T-cell (primary cell): Measurements from ENCODE around the gene HTR1A. TPM values are rescaled to one million over a fixed set of nuclear protein-coding genes. Genes with fewer than 3 reads are reported as not detected.

ENCODE experiments used
- ATAC-seq, 4 experiments: fragments of 200-7000 bp in 3 of 4; fragments of 150-1000 bp in 1 of 4; cut with Tn5 transposase; replicated peaks in 1 of 4; 1 replicate in 3 of 4; 2 replicates in 1 of 4; pipeline ENCODE4 v1.10.0; 2021; ENCODE audit warnings: moderate library complexity in 3 of 4, mild to moderate bottlenecking in 2 of 4, moderate number of reproducible peaks in 1 of 4
- CTCF ChIA-PET, 2 donors: fragments of 300-600 bp; sonication (Branson Sonifier 250); formaldehyde crosslinking; loops; one replicate each; lab custom pipeline; 2022; ENCODE audit warnings: antibody characterized with exemption in 2 of 2; lab: Charles Lee
- POLR2A ChIA-PET, 2 donors: fragments of 300-600 bp; sonication (Branson Sonifier 250); formaldehyde crosslinking; loops; one replicate each; lab custom pipeline; 2022; ENCODE audit warnings: antibody characterized with exemption in 2 of 2; lab: Charles Lee
- DNase-seq, 35 experiments: peaks; one replicate each; pipeline versions ENCODE4 v3.0.0 to v3.0.0-alpha.2; 2013 to 2023
- H3K27ac ChIP-seq: one replicate; pipeline ENCODE4 v1.5.1; 2013; ENCODE audit warnings: low read length
- H3K27me3 ChIP-seq, 2 experiments: replicated peaks in 1 of 2; 1 replicate in 1 of 2; 2 replicates in 1 of 2; pipeline versions ENCODE4 v1.6.1 to v1.7.0; 2013; ENCODE audit warnings: low read length in 1 of 2, mixed read lengths in 1 of 2; ENCODE audit not compliant: control insufficient read depth in 2 of 2, insufficient read depth in 2 of 2; ENCODE audit errors: extremely low read depth in 1 of 2
- H3K36me3 ChIP-seq, 2 donors: 1 replicate in 1 of 2; 2 replicates in 1 of 2; pipeline versions ENCODE4 v1.6.1 to v1.7.0; 2013; ENCODE audit warnings: low read length in 1 of 2; ENCODE audit not compliant: control insufficient read depth in 2 of 2, insufficient read depth in 1 of 2; ENCODE audit errors: extremely low read depth in 1 of 2
- H3K4me1 ChIP-seq, 2 experiments: 1 replicate in 1 of 2; 2 replicates in 1 of 2; pipeline versions ENCODE4 v1.6.1 to v1.7.0; 2013; ENCODE audit warnings: low read length in 2 of 2, mixed read lengths in 1 of 2; ENCODE audit not compliant: insufficient read depth in 2 of 2, control insufficient read depth in 1 of 2; ENCODE audit errors: extremely low read depth in 1 of 2
- H3K4me3 ChIP-seq, 2 donors: 1 replicate in 1 of 2; 2 replicates in 1 of 2; pipeline versions ENCODE4 v1.5.1 to v1.7.0; 2013; ENCODE audit warnings: mild to moderate bottlenecking in 2 of 2, low read length in 1 of 2, moderate library complexity in 1 of 2; ENCODE audit not compliant: control insufficient read depth in 1 of 2; ENCODE audit errors: extremely low read depth in 1 of 2
- H3K9me3 ChIP-seq: 2 replicates; pipeline ENCODE4 v1.7.0; 2013
- H3K27ac Mint-ChIP-seq, 2 donors: one replicate each; pipeline ENCODE4 v1.8.0; 2020 to 2021; ENCODE audit warnings: mild to moderate bottlenecking in 2 of 2, mixed read lengths in 2 of 2
- H3K27me3 Mint-ChIP-seq, 2 donors: one replicate each; pipeline ENCODE4 v1.8.0; 2021 to 2022; ENCODE audit warnings: mixed read lengths in 2 of 2
- H3K36me3 Mint-ChIP-seq: one replicate; pipeline ENCODE4 v1.8.0; 2021; ENCODE audit warnings: mixed read lengths
- H3K4me1 Mint-ChIP-seq, 3 donors: one replicate each; pipeline ENCODE4 v1.8.0; 2020 to 2022; ENCODE audit warnings: mixed read lengths in 3 of 3, mild to moderate bottlenecking in 1 of 3
- H3K4me3 Mint-ChIP-seq, 3 donors: one replicate each; pipeline ENCODE4 v1.8.0; 2020 to 2022; ENCODE audit warnings: mild to moderate bottlenecking in 3 of 3, mixed read lengths in 3 of 3, moderate library complexity in 3 of 3
- H3K9me3 Mint-ChIP-seq, 3 donors: one replicate each; pipeline ENCODE4 v1.8.0; 2020 to 2022; ENCODE audit warnings: mixed read lengths in 3 of 3
- WGBS: methylation state at CpG from one replicate; pipeline ENCODE4 v1.1.5; 2013; ENCODE audit warnings: missing lambda C conversion rate; ENCODE audit not compliant: insufficient coverage; 5-methylcytosine and 5-hydroxymethylcytosine counted together
- total RNA-seq, 35 experiments: library from RNA in 6 of 35; stranded (reverse) in 6 of 35; fragments of 120-200 nt in 1 of 35; gene quantifications; one replicate each; pipeline versions ENCODE4 v1.2.1 to v1.2.4 and lab custom pipeline; 2013 to 2026

HTR1A gene
- total RNA-seq, 5 donors from 2014 or later (not counting 1 experiment from before 2014, with no cell fraction given): not detected

GRCh38 chr5:63919763-63920478 is 42.3 kb downstream of the HTR1A start:
- H3K27me3 ChIP-seq: no peaks in the 10 kb centered on the region
- H3K4me3 Mint-ChIP-seq: no peak overlapping the region
- ChIA-PET POLR2A (interaction anchor here in 1 of 2 donors (0.7 kb wide), 1 partner anchor 14 kb away, joined by 3 read pairs; no protein-coding TSS in a partner anchor), CTCF (no interaction called here)
- H3K4me1 ChIP-seq: no peaks in the 10 kb centered on the region
- H3K9me3 ChIP-seq: no peaks in the 10 kb centered on the region
- ATAC-seq (no peak), DNase-seq (no peak)
- peaks cover 3 to 24% (median 14%) of the 10 kb centered on the region in 3 donors for H3K9me3 Mint-ChIP-seq
- H3K27me3 Mint-ChIP-seq: no peaks in the 10 kb centered on the region
- H3K36me3 Mint-ChIP-seq: no peaks in the 10 kb centered on the region
- H3K4me1 Mint-ChIP-seq: no peaks in the 10 kb centered on the region
- WGBS: no CpG with 5 or more reads among the region's 7 CpGs
- no peaks in the 10 kb centered on the region for H3K36me3 ChIP-seq
- no peak overlapping the region for H3K27ac Mint-ChIP-seq
- no peak overlapping the region for H3K4me3 ChIP-seq
- no peak overlapping the region for H3K27ac ChIP-seq

- ChIA-PET CTCF (no interaction called here), POLR2A (no interaction called here)
- H3K27ac Mint-ChIP-seq: no peak overlapping the region
- H3K4me3 Mint-ChIP-seq: no peak overlapping the region
- Histone ChIP-seq H3K4me3 (no peak overlapping the region), H3K36me3 (no peaks in the 10 kb centered on the region), H3K9me3 (no peaks in the 10 kb centered on the region), H3K27ac (no peak overlapping the region), H3K27me3 (no peaks in the 10 kb centered on the region), H3K4me1 (no peaks in the 10 kb centered on the region)
- H3K27me3 Mint-ChIP-seq: no peaks in the 10 kb centered on the region
- ATAC-seq: no peak
- H3K9me3 Mint-ChIP-seq: peaks cover 7 to 24% (median 17%) of the 10 kb centered on the region in 3 donors
- no peaks in the 10 kb centered on the region for H3K4me1 Mint-ChIP-seq
- H3K36me3 Mint-ChIP-seq: no peaks in the 10 kb centered on the region
- DNase-seq: no peak
Observed at GRCh38 chr5:63916786-63917185, 45.5 kb downstream of the HTR1A start.

GRCh38 chr5:63911871-63912270 is 50.4 kb downstream of the HTR1A start:
- no peaks in the 10 kb centered on the region for H3K36me3 Mint-ChIP-seq
- H3K4me1 Mint-ChIP-seq: no peaks in the 10 kb centered on the region
- Histone ChIP-seq H3K4me3 (no peak overlapping the region), H3K36me3 (no peaks in the 10 kb centered on the region), H3K27me3 (no peaks in the 10 kb centered on the region), H3K4me1 (no peaks in the 10 kb centered on the region), H3K9me3 (no peaks in the 10 kb centered on the region), H3K27ac (no peak overlapping the region)
- ATAC-seq (no peak), DNase-seq (no peak)
- no peak overlapping the region for H3K4me3 Mint-ChIP-seq
- no CpG with 5 or more reads among the region's 1 CpG for WGBS
- ChIA-PET POLR2A (no interaction called here), CTCF (no interaction called here)
- H3K27ac Mint-ChIP-seq: no peak overlapping the region
- no peaks in the 10 kb centered on the region for H3K27me3 Mint-ChIP-seq
- peaks cover 11 to 23% (median 22%) of the 10 kb centered on the region in 3 donors for H3K9me3 Mint-ChIP-seq

Other genes starting within 250 kb of the HTR1A start
- gene RNF180, start 203.4 kb upstream of the HTR1A start, total RNA-seq: not detected